Daoy (cell line): ENCODE results near the gene CRHR2. TPM values are rescaled to one million over a fixed set of nuclear protein-coding genes. Genes with fewer than 3 reads are reported as not detected.
A peak's percentile ranks its signal among the peaks of the same experiment; 100 is the strongest.
"Not testable (repeated sequence)": the region's sequence is repeated elsewhere in the genome, so short reads cannot be mapped to it uniquely, and the experiment has no call there.

ENCODE experiments used
- DNase-seq: peaks from one replicate; pipeline ENCODE4 v3.0.0-alpha.2; 2015; ENCODE audit warnings: low read depth
- total RNA-seq: library from RNA; depleted of rRNA; stranded (reverse); fragments of >200 nt; shearing (Covaris generic); gene quantifications from 2 replicates; pipeline ENCODE4 v1.2.3, GENCODE V29; 2014; rRNA removed

Gene CRHR2
- total RNA-seq: not detected in 2 replicates

DNA sequence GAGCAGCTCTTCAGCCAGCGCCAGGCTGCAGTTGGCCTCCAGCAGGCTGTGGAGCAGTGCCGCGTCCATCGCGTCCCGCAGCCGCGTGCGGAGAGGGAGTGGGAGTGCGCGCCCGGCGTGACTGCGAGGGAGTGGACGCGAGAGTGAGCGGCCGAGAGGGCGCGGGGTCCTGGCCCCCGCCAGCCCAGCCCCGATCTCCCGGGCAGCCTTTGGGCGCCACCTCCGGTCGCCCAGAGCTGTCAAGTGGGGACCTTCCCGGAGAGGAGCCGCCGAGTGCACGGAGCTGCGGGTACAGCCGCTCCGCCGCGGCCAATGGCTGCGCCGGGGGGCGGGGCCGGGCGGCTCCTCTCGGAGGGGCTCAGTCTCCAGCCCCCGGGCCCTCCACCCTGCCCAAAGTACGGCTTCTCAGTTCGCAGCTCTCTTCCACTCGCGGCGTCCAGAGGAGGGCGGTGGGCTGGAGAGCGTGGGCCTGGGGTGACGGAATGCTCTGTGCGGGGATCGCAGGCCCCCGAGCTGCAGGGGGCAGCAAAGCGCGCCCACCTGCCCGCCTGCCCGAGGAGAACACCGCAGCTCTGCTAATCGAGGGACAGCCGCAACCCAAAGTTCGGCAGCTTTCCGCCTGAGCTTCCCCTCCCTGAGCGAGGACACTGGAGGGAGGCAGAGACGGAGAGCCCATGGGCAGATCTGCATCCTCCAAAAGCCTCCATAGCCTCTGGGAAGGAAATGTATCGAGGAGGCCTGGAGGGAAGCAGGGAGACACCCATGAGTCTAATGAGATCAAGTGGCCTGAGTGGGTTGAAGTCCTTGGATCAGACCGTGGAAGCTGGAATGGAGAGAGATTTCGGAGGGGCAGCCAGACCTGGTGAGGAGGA is at the start of gene CRHR2:
CRHR2 (minus strand) TSS at position 245 of the 872 bp plus-strand sequence; CDS start at position 69, 176 bp downstream.
- DNase-seq: peak; percentile 51

DNA sequence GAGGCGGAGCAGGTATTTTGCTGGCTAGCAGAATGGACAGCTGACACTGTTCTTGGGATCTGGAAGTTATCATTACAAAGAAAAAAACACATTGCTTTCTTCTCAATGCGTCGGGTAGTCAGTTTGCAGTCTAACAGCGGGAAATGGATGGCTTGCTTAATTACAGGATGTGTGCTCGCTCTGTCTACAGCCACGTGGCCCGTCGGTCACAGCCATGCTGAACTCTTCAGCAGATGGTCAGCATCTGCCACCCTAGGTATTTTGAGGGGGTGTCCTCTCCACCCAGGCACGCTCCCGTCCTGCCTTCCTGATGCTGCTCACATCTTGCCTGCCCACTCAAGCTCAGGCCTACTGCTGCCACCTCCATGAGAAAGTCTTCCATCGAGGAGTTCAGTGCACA is 49.3 kb upstream of the CRHR2 start:
- DNase-seq: no peak

DNA sequence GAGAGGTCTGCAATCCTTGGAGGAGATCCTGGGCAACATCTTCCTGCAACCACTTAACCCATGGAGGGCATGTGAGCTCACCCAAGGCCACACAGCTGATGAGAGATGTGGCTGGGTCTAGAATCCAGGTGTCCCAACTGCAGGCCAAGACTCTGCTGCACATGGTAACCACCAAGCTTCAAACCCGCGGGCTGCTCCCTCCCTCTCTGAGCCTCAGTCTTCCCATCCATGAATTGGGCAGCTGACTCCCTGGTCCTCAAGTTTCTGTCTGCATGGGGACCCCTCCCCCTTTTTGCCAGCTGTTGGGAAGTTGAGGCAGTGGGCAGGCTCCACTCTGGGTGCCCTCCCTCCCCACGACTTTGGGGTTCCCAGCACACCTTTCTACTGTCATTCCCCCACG is 48.7 kb upstream of the CRHR2 start:
- DNase-seq: no peak

DNA sequence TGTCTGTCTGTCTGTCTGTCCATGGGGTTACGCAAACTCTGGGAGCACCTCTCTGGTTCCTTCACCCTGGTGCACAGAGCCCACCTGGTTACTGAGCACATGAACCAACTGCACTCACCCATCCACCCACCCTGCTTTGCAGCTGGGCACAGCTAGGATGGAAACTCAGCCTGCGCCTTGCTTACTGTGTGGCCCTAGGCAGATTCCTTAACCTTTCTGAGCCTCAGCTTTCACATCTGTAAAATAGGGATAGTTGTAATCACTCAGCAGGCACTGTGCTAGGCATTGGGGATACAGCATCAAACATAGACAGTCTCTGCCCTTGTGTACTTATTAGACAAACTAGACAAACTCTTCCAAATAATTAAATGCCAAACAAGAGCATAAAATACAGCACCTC is 47.8 kb upstream of the CRHR2 start:
- DNase-seq: no peak

DNA sequence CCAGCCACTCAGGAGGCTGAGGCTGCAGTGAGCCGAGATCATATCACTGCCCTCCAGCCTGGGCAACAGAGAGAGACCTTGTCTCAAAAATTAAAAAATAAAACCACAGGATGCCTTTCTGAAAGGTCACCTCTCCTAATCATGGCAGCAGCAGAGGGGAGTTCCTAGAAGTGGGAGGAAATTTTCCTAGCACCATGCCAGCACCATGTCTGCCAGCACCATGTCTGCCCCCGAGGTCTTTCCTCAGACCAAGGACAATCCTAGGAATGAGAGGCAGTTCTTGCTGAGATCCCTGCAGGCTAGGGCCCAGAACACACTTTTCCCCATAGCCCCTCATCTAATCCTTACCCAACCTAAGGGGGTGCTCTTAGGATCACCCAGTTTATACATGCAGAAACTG is 47.4 kb upstream of the CRHR2 start:
- no peak for DNase-seq

DNA sequence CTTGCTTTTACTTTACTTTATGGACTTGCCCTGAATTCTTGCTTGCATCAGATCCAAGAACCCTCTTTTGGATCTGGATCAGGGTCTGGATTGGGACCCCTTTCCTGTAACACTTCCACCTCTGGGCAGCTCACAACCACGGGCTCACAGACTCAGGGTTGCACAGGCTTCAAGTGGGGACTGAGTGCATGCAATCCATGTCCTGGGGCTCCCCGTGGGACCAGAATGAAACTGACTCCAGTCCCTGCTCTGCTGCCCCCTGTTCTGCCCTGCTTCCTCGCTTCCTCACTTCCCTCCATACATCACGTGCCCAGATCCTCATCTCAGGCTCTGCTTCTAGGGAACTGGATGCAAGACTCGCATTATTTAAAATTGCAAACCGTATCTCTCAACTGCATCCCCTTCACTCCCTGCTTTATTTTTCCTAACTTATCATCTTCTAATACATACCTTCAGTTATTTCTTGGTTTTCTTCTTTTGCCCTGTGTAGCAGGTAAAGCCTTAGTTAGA is 46.4 kb upstream of the CRHR2 start:
- no peak for DNase-seq

DNA sequence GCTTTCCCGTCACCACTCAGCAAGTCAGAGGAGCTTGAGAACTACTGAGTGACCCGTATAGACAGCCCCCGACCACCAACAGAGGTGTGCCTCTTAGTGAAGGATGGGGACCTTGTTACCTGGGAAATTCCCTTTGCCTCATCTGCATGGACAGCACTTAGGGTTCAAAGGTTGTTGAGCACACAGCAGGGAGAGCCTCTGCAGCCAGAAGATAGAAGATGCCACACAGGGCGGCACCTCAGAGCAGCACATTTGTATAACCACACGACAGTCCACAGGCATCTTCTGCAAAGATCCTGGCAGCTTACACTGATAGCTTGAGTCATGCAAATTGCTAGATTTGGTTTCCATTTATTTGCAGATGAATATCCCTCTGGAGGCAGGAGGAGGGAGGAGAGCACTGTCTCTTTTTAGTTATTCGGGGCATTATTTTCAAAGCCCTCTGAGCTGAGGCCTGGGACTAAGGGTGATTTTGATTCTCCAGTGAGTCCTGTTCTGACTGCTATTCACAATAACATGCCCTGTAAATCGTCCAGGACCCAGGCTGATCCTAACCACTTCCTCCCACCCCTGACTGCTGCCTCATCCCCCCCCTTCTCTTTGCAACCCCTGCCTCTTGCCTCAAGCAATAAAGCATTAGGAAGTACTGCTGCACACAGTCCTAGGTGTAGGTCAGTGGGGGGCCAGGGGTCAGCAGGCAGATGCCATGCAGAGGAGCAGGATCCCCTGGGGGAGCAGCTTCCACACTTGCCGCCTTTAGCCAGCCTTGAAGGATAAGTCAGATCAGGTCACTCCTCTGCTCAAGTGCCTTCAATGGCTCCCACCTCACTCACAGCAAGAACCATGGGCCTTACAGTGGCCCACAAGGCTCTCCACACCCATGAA is 45.0 kb upstream of the CRHR2 start:
- DNase-seq: no peak

DNA sequence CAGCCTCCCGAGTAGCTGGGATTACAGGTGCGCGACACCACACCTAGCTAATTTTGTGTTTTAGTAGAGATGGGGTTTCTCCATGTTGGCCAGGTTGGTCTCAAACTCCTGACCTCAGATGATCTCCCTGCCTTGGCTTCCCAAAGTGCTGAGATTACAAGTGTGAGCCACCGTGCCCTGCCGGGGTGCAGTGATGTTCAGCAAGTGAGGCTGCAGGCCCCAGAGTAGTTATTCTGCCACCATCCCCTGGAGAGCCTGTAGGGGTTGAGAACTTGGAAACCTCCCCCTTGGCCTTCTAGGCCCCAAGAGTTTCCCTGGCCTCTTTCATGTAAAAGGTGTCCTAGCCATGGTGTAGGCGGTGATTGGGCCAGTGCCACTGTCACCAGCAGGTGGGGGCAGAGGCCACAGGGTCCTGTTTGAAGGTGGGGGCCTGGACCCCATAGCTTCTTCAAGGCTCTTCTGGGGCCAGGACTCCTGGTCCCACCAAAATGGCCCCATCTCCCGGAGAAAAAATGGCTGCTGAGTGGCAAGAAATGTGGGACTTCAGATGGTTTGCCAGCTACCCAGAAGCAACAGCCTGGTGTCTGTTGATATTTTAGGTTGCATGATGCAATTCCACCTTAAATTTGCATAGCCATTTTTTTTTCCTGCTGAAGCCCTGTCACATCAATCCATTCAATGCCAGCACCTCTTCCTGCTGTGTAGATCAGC is 44.2 kb upstream of the CRHR2 start:
- no peak for DNase-seq

DNA sequence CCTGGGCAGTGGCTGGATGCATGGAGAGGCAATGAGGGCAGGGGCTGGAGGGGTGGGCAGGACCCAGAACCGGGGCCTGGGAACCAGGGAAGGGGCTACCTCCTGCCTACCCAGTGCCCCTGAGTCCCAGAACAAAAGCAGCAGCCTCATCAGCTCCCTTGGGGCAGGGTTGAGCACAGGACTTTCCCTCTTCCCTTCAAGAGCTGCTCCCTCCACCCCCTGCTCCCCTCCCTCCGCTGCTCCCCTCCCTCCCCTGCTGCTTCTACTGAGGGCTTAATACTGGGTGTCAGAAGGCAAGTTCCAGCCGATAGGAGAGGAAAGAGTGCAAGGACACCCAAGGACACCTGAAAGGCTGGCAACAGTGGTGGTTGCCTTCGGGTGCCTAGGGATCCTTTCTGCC is 41.5 kb upstream of the CRHR2 start:
- DNase-seq: no peak

DNA sequence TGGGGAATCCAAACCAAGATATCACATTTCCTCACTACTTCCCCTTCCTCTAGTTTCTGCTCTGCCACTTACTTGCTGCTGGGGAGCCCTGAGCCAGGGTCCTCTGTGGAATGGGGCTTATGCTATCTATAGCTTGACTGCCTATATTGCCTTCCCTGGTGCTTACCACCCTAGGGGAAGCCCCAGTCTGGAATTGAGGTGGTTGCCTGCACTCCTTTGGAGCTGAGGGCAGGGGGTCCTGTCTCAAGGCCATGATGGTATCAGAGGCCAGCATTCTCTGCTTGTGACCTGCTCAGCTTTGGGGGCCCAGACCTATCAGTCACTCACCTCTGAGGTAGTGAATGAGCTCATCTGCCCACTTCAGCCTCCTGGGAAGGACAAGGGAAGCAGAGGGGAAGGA is 40.4 kb upstream of the CRHR2 start:
- no peak for DNase-seq

DNA sequence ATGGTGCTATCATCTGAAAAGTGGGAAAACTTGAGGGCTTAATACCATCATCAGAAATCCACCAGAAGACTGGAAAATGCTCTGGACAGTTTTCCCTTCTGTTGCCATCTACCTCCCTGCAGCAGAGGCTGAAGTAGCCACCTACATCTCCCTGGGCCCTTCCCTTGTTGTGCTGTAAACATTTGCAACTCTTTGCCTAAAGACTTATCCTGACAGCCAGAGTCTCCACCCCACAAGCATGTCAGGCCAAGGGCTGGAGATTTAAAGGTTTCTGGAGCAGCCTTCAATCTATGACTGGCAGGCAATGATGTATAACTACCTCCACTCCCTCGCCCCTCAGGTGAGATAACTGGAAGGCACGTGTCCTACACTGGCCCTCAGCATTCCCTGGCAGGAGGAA is 39.9 kb upstream of the CRHR2 start:
- no peak for DNase-seq

DNA sequence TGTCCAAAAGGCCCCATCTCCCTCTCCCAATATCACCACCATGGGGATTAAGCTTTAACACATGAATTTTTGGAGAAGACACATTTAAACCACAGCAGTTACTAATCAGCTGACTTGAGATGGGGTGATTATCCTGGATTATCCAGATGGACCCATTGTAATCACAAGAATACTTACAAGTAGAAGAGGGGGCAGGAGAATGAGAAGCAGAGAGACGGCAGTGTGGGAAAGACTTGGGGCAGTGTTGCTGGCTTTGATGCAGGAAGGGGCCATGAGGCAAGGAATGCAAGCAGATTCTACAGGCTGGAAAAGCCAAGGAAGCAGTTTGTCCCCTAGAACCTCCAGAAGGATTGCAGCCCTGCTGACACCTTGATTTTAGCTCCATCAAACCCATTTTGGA is 39.0 kb upstream of the CRHR2 start:
- DNase-seq: no peak

DNA sequence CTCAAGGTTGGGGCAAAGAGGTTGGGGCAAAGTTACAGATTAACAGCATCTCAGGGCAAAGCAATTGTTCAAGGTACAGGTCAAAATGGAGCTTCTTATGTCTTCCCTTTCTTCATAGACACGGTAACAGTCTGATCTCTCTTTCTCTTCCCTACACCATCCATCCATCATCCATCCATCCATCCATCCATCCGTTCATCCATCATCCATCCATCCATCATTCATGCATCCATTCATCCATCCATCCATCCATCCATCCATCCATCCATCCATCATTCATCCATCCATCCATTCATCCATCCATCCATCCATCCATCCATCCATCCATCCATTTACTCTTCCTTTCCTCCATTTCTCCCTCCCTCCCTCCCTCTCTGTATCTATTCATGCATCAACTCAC is 37.2 kb upstream of the CRHR2 start:
- not testable (repeated sequence) for DNase-seq

DNA sequence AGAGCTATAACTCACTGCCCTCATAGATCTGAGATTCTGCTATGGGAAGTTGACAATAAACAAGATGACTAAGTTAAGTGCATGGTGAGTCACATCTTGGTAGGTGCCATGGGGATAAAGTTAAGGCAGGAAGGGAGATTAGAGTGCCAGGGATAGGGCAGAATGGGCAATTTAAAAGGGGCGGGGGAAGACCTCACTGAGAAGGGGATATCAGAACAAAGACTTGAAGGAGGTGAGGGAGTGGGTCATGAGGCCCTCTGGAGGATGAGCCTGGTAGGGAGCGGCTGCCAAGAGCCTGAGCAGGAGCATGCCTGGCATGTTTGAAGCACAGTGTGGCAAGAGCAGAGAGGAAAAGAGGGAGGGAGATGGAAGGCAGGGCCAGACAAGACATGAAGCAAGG is 34.9 kb upstream of the CRHR2 start:
- DNase-seq: peak; percentile 52

DNA sequence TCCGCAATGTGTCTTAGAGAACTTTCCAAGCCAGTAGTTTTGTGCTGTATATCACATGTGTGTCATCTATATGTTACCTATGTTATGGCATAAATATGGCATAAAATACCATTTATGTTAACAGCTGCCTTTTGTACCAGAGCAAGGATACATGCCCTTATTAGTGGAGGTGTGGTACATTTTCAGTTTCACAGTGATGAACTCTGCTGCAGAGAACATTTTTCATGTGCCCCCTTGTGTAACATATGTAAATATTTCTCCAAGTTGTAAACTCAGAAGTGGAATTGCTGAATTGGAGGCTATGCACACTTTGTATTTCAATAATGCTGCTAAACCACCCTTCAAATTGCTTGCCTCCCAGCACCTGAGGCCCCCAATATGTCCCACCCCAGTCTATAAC is 31.9 kb upstream of the CRHR2 start:
- no peak for DNase-seq

DNA sequence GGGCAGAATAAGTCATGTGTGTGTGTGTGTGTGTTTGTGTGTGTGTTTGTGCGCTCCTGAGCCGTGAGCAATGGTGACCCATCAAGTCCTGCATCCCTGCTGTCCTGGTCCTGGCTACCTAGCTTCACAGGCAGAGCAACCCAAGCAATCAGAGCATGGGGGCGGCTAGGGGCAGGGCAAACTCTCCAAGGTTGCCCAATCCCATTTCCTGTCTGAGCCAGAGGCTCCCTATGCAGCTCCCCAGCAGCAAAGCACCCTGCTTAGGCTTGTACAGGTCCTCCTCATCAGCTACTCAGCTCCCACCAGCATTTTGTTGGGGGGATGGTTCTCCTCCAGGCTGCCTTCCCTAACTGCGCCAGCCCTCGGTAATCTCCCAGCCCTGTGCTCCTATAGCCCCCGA is 31.1 kb upstream of the CRHR2 start:
- peak; percentile 42 for DNase-seq

DNA sequence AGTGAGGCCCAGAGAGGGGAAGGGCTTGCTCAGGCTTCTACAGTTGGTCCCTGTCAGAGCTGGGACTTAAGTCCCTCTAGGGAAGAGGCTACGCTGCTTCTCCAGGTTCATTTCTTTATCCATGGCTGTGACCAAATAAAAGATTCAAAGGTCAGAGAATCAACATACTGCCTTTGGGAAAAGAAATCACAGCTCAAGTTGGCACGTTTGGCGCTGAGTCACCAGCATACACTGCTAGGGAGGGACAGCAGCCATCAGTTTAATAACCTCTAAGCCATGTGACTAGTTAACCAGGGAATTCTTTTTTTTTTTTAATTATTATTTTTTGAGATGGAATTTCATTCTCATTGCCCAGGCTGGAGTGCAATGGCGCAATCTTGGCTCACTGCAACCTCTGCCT is 28.4 kb upstream of the CRHR2 start:
- DNase-seq: no peak

DNA sequence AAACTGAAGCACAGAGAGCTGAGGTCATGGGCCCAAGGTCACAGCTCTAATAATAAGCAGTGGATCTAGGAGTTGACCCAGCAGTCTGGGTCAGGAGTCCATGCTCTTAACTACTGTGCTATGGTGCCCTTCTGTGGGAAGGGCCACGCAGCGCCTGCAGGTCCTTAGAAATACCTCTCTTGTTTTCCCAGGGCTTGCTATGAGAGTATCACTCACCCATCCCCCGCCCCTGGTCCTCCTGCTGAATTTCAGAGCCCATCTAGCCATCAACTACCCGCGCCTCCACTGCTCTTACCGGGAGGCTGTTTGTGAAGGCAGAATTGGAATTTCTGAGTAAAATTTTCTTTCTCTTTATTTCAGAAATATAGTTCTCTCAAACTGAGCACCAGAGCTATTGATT is 27.3 kb upstream of the CRHR2 start:
- no peak for DNase-seq

DNA sequence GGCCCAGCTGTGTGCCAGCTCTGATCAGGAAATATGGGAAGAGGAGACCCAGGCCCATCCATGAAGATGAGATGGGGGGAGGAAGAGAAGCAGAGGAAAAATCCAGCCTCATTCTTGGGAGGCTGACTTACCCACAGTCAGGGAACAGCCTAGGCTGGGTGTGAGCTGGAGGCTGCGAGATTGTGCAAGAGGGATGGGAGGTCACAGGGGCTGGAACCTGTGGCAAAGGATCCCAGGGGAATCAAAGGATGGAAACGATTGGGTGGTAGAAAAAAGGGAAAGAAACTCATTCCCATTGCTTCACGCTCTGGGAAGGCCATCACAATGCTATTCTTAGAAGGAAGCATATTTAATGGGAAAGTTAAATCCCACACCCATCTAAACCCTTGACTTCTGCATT is 26.7 kb upstream of the CRHR2 start:
- DNase-seq: no peak

DNA sequence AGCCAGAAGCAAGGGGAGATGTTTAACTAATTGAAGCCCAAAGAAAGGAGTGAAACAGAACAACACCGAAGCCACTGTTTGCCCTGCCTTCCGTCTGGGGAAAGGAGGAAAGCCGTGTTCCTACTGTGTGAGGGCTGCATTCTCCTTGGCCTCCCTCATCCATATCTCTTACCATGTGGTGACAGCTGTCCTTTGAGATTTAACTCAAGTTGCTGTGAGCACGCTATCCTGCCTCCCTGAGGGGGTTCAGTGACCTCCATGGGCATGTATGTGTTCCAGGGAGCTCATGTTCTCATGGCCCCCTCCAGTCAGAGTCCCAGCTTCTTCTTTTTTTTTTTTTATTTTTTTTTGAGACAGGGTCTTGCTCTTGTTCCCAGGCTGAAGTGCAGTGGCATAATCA is 26.2 kb upstream of the CRHR2 start:
- DNase-seq: no peak

DNA sequence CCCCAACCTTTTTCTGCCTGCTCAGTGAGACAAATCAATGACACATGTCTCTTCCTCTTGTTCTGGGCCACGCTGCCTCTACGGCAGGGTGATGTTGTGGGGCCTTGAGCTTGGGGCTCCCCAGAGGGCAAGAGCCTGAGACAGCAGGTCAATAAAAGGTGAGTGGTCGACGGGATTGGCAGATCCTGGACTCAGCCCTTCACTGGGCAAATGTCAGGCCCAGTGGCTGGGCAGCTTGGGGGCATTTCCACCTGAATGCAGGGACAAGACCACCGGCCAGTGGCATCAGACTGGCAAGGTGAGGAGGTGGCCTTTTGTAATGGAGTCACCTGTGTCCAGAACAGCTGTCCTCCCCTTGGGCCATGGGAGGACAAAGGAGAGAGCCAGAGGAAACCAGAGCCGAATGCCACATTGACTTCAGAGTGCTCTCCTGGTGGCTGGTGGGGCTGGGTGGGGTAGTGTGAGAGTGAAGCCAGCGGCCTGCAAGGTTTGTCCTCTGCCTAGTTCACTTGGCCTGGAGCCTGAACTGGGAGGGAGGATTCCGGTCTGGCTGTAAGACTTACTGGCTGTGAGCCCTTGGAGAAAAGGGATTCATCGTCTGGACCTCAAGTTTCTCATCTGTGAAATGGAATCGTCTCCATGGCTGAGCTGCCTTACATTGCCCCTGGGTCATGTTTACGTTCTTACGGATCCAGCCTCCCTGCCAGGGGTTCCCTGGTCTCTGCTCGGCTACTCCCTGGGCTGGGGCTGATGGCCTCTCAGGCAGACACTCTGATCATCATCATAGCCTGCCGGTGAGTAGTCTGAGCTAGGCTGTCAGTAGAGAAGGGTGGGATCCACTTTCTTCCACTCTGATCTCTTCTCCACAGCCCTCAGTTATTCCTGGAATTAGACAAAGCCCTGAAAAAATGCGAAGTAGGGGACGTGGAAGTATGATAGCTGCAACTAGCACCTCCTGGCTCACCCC is 25.4 kb upstream of the CRHR2 start:
- DNase-seq: no peak
